Smooth muscle cell (in vitro differentiated cells): ENCODE results near the gene HOXB4. TPM values are rescaled to one million over a fixed set of nuclear protein-coding genes. Genes with fewer than 3 reads are reported as not detected.

ENCODE experiments used
- DNase-seq: peaks from one replicate; lab custom pipeline; 2025; ENCODE audit not compliant: unreplicated experiment; lab: John Stamatoyannopoulos, UW
- H2AFZ ChIP-seq: fragments of 200-600 bp; sonication (generic); 2 replicates; pipeline ENCODE4 v1.6.0; 2016; ENCODE audit warnings: antibody characterized with exemption, low read depth, mild to moderate bottlenecking
- H3F3A ChIP-seq: fragments of 200-600 bp; sonication (generic); 2 replicates; pipeline ENCODE4 v1.6.0; 2017; ENCODE audit warnings: antibody characterized with exemption, low read depth
- H3K27ac ChIP-seq: fragments of 200-600 bp; sonication (generic); 2 replicates; pipeline ENCODE4 v1.5.1; 2016; ENCODE audit warnings: low read depth, mild to moderate bottlenecking
- H3K27me3 ChIP-seq: fragments of 200-600 bp; sonication (generic); 2 replicates; pipeline ENCODE4 v1.6.1; 2016; ENCODE audit warnings: low read depth, mild to moderate bottlenecking
- H3K36me3 ChIP-seq: fragments of 200-600 bp; sonication (generic); 2 replicates; pipeline ENCODE4 v1.5.1; 2016; ENCODE audit warnings: low read depth
- H3K4me1 ChIP-seq: fragments of 200-600 bp; sonication (generic); 2 replicates; pipeline ENCODE4 v1.5.1; 2016; ENCODE audit warnings: low read depth
- H3K4me2 ChIP-seq: fragments of 200-600 bp; sonication (generic); 2 replicates; pipeline ENCODE4 v1.6.0; 2016; ENCODE audit warnings: mild to moderate bottlenecking
- H3K4me3 ChIP-seq: fragments of 200-600 bp; sonication (generic); 2 replicates; pipeline ENCODE4 v1.5.1; 2016; ENCODE audit warnings: mild to moderate bottlenecking
- H3K79me2 ChIP-seq: fragments of 200-600 bp; sonication (generic); 2 replicates; pipeline ENCODE4 v1.6.0; 2016; ENCODE audit warnings: low read depth, mild to moderate bottlenecking
- H3K9ac ChIP-seq: fragments of 200-600 bp; sonication (generic); 2 replicates; pipeline ENCODE4 v1.6.0; 2016; ENCODE audit warnings: low read depth
- H3K9me3 ChIP-seq: fragments of 200-600 bp; sonication (generic); replicated peaks from 2 replicates; pipeline ENCODE4 v1.5.1; 2016; ENCODE audit warnings: low read depth
- H4K20me1 ChIP-seq: fragments of 200-600 bp; sonication (generic); 2 replicates; pipeline ENCODE4 v1.6.0; 2016; ENCODE audit warnings: low read depth
- CTCF ChIP-seq: fragments of 200-600 bp; sonication (generic); IDR thresholded peaks from 2 replicates; pipeline ENCODE4 v1.5.1; 2017; ENCODE audit warnings: borderline replicate concordance, mild to moderate bottlenecking, antibody characterized with exemption; ENCODE audit not compliant: insufficient read depth, poor library complexity, severe bottlenecking
- WGBS: methylation state at CpG from one replicate; pipeline ENCODE4 v1.1.7; 2016; ENCODE audit warnings: low lambda C conversion rate; 5-methylcytosine and 5-hydroxymethylcytosine counted together
- polyA plus RNA-seq: library from polyadenylated mRNA; unstranded; fragments of >200 nt; fragmentation: Nextera tagmentation; extraction: Ambion mirVana; gene quantifications from 2 replicates; pipeline ENCODE4 v1.2.1, GENCODE V29; 2016
- total RNA-seq: library from RNA; depleted of rRNA; stranded (reverse); fragments of >200 nt; gene quantifications from 2 replicates; pipeline ENCODE4 v1.2.3, GENCODE V29; 2014

Gene HOXB4
- total and polyA plus RNA-seq, 2 experiments from 2014 or later = 0.96 to 2.6 TPM

GRCh38 chr17:48617471-48618255 is 39.5 kb upstream of the HOXB4 start:
- Histone ChIP-seq H3K27me3 (peaks cover 86% of the 10 kb centered on the region), H3K79me2 (peaks cover 41% of the 10 kb centered on the region)

GRCh38 chr17:48616717-48617470 is 38.7 kb upstream of the HOXB4 start:
- H3K4me2 ChIP-seq = peak overlapping the region; percentile 98
- TF ChIP-seq CTCF = no peak
- peaks cover 14% of the 10 kb centered on the region for H3K4me1 ChIP-seq
- H3K9me3 ChIP-seq = no peaks in the 10 kb centered on the region
- H3K9ac ChIP-seq = no peak overlapping the region
- peak overlapping the region; percentile 39 for H3K4me3 ChIP-seq
- peaks cover 8% of the 10 kb centered on the region for H3F3A ChIP-seq
- no peak overlapping the region for H3K27ac ChIP-seq
- peaks cover 79% of the 10 kb centered on the region for H3K27me3 ChIP-seq
- no peaks in the 10 kb centered on the region for H3K36me3 ChIP-seq
- peaks cover 45% of the 10 kb centered on the region for H3K79me2 ChIP-seq
- DNase-seq = no peak
- H2AFZ ChIP-seq = no peak overlapping the region
- 29% methylated on average over 15 of the region's 15 CpGs for WGBS
- peaks cover 48% of the 10 kb centered on the region for H4K20me1 ChIP-seq

More at GRCh38 chr17:48617471-48618255, 39.5 kb upstream of the HOXB4 start:
- no peak for DNase-seq
- TF ChIP-seq CTCF = no peak
- Histone ChIP-seq H3K4me2 (peak overlapping the region; percentile 98), H3K27ac (no peak overlapping the region), H2AFZ (no peak overlapping the region), H3K4me1 (peaks cover 9% of the 10 kb centered on the region), H3K9me3 (no peaks in the 10 kb centered on the region), H3K4me3 (peak overlapping the region; percentile 39), H3F3A (peaks cover 8% of the 10 kb centered on the region), H3K36me3 (no peaks in the 10 kb centered on the region), H3K9ac (no peak overlapping the region), H4K20me1 (peaks cover 56% of the 10 kb centered on the region)
- WGBS = 7% methylated on average over 42 of the region's 43 CpGs

GRCh38 chr17:48615963-48616716 is 38.0 kb upstream of the HOXB4 start:
- peak overlapping the region; percentile 8 for H3K9ac ChIP-seq
- WGBS = 24% methylated on average over 17 of the region's 17 CpGs
- peaks cover 45% of the 10 kb centered on the region for H3K79me2 ChIP-seq
- H3K27me3 ChIP-seq = peaks cover 71% of the 10 kb centered on the region
- H4K20me1 ChIP-seq = peaks cover 41% of the 10 kb centered on the region
- no peak overlapping the region for H2AFZ ChIP-seq
- peak overlapping the region; percentile 45 for H3K27ac ChIP-seq
- TF ChIP-seq CTCF = no peak
- no peaks in the 10 kb centered on the region for H3K9me3 ChIP-seq
- H3K36me3 ChIP-seq = no peaks in the 10 kb centered on the region
- peak overlapping the region; percentile 98 for H3K4me2 ChIP-seq
- H3K4me1 ChIP-seq = peaks cover 16% of the 10 kb centered on the region
- H3F3A ChIP-seq = peaks cover 8% of the 10 kb centered on the region
- peak overlapping the region; percentile 69 for H3K4me3 ChIP-seq
- no peak for DNase-seq
